Left lobe of liver (tissue), 2 donors: Measurements from ENCODE around the gene PLA2G12A. TPM values are rescaled to one million over a fixed set of nuclear protein-coding genes. Genes with fewer than 3 reads are reported as not detected.

Experiments
- ATAC-seq: fragments of 200-7000 bp; cut with Tn5 transposase; one replicate; pipeline ENCODE4 v1.9.1; 2020; ENCODE audit warnings: mild to moderate bottlenecking, moderate library complexity
- DNase-seq: peaks from one replicate; pipeline ENCODE4 v3.0.0-alpha.2; 2020; ENCODE audit warnings: low spot score
- total RNA-seq: library from RNA; stranded (reverse); gene quantifications from one replicate; pipeline ENCODE4 v1.2.1, GENCODE V29; 2021
- donor health status: DM: no; HTN: no; CAD: no; lungs with moderate emphysema.
- donor health status: DM: no; HTN: yes; CAD: no.

Gene PLA2G12A
- total RNA-seq, 1 donor from 2014 or later = 38.9 TPM

DNA sequence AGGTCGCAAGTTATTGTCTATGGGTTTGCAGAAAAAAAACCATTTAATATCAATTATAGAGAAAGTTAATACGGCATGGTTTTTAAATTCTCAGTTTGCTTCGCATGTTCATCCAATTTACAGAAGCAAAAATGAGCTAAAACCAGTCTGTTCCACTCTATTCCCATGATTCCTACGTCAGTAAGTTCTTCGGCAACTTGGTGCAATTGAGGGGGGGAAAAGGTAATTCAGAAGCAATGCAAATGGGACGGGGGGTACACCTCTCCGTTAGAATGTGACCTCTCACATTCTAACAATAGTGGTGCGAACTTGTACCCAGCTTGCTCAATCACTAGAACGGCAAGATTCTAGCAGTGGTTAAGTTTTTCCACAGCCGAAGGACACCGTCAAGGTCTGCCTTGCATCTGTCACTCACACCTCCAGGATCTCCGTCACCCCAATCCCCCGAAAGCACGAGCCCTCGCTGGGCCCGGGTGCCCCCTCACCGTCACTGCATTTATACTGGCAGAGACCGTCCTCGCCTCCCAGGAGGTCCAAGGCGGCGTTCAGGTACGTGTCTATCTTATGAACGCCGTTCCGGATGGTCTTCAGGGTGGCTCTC lies 653 bp downstream of the PLA2G12A start:
- ATAC-seq (no peak), DNase-seq (no peak)

DNA sequence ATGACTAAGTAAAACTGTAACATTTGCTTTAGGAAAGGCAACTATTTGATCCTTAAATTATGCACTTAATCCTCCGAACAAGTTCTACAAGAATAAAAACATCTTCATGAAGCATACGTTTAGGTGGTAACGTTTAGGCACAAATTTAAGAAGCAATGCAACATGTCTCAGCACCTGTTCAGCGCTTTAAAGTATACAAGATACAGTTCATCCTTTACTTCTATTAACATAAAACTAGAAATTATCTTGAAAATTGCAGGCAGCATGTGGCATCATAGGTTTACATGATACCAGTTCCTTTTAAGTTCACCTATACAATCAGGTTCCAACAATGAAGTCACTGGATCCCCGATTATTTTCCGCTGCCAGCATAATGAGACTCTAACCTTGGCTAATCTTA lies 1.5 kb downstream of the PLA2G12A start:
- DNase-seq = no peak
- no peak for ATAC-seq

DNA sequence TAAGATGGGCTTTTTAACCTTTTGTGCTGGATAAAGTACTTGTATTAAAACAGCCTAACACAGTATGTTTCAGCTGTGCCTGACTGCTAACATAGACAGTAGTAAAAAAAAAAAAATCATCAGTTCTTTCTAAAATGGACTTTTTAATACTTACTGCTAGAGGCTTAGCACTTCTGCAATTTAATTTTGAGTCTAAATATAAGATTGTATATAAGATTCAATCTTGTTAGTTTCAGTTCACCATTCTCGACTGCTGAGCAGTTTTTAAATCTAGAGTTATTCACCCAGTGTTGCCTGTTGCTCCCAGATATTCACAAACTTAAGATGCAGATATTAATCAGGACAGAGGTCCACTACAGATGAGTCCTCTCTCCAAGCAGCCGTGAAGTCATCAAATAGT lies 6.8 kb downstream of the PLA2G12A start:
- ATAC-seq = no peak
- DNase-seq = no peak

DNA sequence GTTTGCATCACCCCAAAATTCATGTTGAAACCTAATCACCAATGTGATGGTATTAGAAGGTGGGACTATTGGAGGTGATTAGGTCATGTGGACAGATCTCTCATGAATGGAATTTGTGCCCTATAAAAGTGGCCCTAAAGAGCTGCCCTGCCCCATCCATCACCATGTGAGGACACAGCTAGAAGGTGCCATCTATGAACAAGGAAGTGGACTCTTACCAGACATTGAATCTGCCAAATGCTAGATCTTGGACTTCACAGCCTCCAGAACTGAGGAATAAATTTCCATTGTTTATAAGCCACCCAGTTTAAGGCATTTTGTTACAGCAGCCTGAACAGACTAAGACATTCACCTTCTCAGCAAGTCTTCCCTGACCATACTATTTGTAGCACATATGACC lies 7.5 kb downstream of the PLA2G12A start:
- no peak for ATAC-seq
- no peak for DNase-seq

DNA sequence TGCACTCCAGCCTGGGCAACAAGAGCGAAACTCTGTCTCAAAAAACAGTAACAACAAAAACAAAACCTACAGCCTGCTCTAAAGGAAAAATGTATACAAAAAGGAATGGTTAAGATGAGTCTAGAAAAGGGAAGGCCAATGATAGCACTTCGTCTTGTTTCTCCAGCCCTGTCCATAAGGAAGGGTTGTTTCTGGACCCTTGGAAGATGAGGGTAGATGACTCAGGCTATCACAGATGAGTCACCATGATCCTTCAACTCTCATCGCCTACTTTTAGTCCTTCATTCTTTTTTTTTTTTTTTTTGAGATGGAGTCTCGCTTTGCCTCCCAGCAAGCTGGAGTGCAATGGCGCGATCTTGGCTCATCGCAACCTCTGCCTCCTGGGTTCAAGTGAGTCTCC lies 8.8 kb downstream of the PLA2G12A start:
- no peak for DNase-seq
- no peak for ATAC-seq

- DNase-seq (no peak), ATAC-seq (no peak)
Measured at GRCh38 chr4:109719604-109720003, 10.3 kb downstream of the PLA2G12A start.

GRCh38 chr4:109718759-109719158 lies 11.1 kb downstream of the PLA2G12A start:
- DNase-seq (no peak), ATAC-seq (no peak)

DNA sequence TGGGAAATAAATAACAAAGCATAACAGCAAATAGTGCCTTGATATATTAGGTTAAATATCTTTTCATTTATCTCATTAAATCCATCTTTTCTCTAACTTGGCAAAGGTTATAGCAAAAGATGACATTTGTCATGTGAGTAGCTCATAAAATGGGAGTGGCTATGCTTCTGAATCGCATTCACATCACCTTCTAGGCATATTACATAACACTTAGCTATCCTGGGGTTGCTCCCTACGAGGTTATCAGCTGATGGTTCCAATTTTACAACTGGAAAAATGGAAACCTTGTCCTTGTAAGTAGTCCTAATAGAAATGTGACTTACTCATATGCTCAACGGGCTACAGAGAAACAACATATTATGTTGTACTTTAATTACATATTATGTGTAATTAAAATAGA lies 16.4 kb downstream of the PLA2G12A start:
- no peak for ATAC-seq

GRCh38 chr4:109708990-109709389 lies 20.9 kb downstream of the PLA2G12A start:
- DNase-seq (no peak), ATAC-seq (no peak)

More for the DNA sequence above, 16.4 kb downstream of the PLA2G12A start:
- no peak for DNase-seq

DNA sequence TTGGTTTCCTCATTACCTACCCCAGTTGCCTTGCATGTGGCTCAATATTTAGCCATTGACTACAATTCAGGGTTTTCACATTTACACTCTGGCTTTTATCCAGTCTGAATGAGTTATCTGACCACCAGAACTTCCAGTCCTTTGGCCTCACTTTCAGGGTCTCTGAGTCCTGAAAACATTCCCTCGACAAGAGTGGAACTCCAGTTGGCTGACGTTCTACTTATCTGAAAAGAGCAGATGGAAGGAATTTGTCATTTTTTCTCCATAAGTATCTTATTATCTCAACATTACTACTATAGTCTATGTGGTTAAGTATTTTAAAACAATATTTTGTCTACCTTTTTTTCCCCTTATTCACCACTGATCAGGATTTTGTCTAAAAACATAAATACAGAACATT lies 21.4 kb downstream of the PLA2G12A start:
- ATAC-seq (no peak), DNase-seq (no peak)

DNA sequence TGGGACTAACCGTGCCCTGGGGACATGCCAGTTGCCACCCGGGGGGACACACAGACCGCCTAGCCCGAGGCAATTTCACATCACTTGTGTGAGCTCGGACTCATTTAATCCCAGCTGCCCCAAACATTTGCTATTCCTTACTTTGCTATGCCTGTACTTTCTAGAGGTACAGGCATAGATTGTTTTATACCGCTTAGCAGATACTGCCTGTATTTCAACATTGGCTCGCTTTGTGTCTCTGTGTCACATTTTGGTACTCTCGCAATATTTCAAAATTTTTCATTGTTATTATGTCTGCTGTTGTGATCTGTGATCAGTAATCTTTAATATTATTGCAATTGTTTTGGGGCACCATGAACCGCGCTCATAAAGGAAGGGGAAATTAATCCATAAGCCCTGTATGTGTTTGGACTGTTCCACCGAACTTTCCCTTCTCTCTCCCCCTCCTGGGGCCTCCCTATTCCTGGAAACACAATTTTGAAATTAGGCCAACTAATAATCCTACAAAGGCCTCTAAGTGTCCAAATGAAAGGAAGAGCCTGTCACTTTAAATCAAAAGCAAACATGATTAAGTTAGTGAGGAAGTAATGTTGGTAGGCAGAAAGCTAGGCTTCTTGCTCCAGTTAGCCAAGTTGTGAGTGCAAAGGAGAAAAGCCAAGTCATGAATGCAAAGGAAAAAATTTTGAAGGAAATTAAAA lies 26.1 kb downstream of the PLA2G12A start:
- peak; percentile 27 for ATAC-seq
- DNase-seq = no peak

DNA sequence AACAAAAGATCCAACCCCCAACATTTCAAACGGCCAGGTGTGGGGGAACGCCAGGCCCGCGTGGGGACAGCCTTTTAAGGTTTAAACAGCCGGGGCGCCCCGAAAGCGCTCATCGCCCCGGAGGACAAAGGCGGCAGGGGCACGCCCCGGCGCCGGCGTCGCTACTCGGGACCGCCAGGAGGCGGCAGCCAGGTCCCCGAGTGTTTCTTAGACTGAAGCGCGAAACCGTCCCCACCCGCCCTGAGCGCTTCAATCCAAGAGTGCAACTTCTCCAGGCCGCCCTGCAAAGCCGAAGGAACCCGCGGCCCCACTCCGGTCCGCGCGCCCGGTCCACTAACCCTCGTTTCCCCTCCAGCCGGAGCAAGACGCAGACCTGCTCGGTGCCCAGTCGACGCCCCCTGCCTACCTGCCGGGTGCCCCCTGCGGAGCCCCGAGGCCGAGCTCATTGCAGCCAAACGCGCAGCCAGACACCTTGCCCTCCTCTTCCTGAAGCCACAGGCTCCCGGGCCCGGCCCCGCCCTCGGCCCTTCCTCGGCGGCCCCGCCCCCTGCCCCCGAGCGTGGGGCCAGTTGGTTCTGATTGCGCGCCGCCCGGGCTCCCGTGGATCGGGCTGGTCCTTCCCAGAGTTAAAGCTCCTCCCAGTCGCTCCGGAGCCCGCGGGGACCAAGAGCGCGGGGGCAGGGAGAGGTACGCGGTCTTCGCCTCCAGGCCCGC lies 26.8 kb downstream of the PLA2G12A start, which contains the start of gene CASP6:
CASP6 (minus strand) TSS at position 496 of the 714 bp plus-strand sequence; CDS start at position 446, 50 bp downstream.
- ATAC-seq (peak; percentile 94), DNase-seq (peak; percentile 96)

- ATAC-seq = no peak
- DNase-seq = no peak
Measured at GRCh38 chr4:109701566-109702410, 28.1 kb downstream of the PLA2G12A start.

GRCh38 chr4:109699553-109700225 lies 30.2 kb downstream of the PLA2G12A start:
- peak; percentile 7 for ATAC-seq
- no peak for DNase-seq

- no peak for ATAC-seq
- no peak for DNase-seq
Measured at GRCh38 chr4:109698656-109699055, 31.2 kb downstream of the PLA2G12A start.

GRCh38 chr4:109691411-109691920 lies 38.4 kb downstream of the PLA2G12A start:
- ATAC-seq = no peak
- no peak for DNase-seq

GRCh38 chr4:109690690-109691410 lies 39.0 kb downstream of the PLA2G12A start:
- peak; percentile 26 for ATAC-seq

GRCh38 chr4:109684727-109685126 lies 45.1 kb downstream of the PLA2G12A start:
- ATAC-seq (no peak), DNase-seq (no peak)

More at GRCh38 chr4:109690690-109691410, 39.0 kb downstream of the PLA2G12A start:
- DNase-seq = no peak

GRCh38 chr4:109683621-109684253 lies 46.1 kb downstream of the PLA2G12A start:
- ATAC-seq (no peak), DNase-seq (no peak)
